Measurements from ENCODE around the gene TRIM56. TPM values are rescaled to one million over a fixed set of nuclear protein-coding genes. Genes with fewer than 3 reads are reported as not detected.
"Not testable (repeated sequence)": the region's sequence is repeated elsewhere in the genome, so short reads cannot be mapped to it uniquely, and the experiment has no call there.

The TRIM56 gene
- total RNA-seq, result 10 to 100 TPM; 23.9 to 26.8 (median 24.2) TPM

GRCh38 chr7:101085162-101085964 lies at the start of gene TRIM56:
Gene TRIM56 (plus strand): TSS chr7:101085481. CDS start chr7:101087313, 1,832 bp downstream.
- Mint-ChIP-seq H3K4me1 (ENCODE audit: low read depth) (peaks cover 38% of the 10 kb centered on the region), H3K4me3 (peak within 1 kb of the TSS; percentile 96), H3K36me3 (ENCODE audit: insufficient read depth) (peaks cover 4% of the 10 kb centered on the region), H3K27me3 (ENCODE audit: low read depth) (no peaks in the 10 kb centered on the region), H3K9me3 (no peaks in the 10 kb centered on the region)
- ATAC-seq (peak; percentile 90 to 91), DNase-seq (peak; percentile 64)

- no peaks in the 10 kb centered on the region for H3K9me3 Mint-ChIP-seq
- no peaks in the 10 kb centered on the region for H3K27me3 Mint-ChIP-seq (ENCODE audit: low read depth)
- ATAC-seq (no peak), DNase-seq (no peak)
- no peak overlapping the region for H3K4me3 Mint-ChIP-seq
- no peaks in the 10 kb centered on the region for H3K4me1 Mint-ChIP-seq (ENCODE audit: low read depth)
- H3K36me3 Mint-ChIP-seq (ENCODE audit: insufficient read depth), result no peaks in the 10 kb centered on the region
Measured at GRCh38 chr7:101035941-101036340, 49.3 kb upstream of the TRIM56 start.

DNA sequence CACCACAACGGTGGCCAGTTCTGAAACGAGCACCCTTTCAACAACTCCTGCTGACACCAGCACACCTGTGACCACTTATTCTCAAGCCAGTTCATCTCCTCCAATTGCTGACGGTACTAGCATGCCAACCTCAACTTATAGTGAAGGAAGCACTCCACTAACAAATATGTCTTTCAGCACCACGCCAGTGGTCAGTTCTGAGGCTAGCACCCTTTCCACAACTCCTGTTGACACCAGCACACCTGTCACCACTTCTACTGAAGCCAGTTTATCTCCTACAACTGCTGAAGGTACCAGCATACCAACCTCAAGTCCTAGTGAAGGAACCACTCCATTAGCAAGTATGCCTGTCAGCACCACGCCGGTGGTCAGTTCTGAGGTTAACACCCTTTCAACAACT lies 44.0 kb upstream of the TRIM56 start:
- not testable (repeated sequence) for DNase-seq; H3K36me3 Mint-ChIP-seq (ENCODE audit: insufficient read depth); H3K9me3 Mint-ChIP-seq; H3K27me3 Mint-ChIP-seq (ENCODE audit: low read depth); ATAC-seq; H3K4me3 Mint-ChIP-seq; H3K4me1 Mint-ChIP-seq (ENCODE audit: low read depth)

DNA sequence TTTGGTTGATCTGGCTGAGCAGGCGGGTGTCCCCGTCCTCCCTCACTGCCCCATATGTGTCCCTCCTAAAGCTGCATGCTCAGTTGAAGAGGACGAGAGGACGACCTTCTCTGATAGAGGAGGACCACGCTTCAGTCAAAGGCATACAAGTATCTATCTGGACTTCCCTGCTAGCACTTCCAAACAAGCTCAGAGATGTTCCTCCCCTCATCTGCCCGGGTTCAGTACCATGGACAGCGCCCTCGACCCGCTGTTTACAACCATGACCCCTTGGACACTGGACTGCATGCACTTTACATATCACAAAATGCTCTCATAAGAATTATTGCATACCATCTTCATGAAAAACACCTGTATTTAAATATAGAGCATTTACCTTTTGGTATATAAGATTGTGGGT lies 26.9 kb upstream of the TRIM56 start:
- ATAC-seq (no peak), DNase-seq (peak; percentile 37)
- Mint-ChIP-seq H3K27me3 (ENCODE audit: low read depth) (peaks cover 46% of the 10 kb centered on the region), H3K4me3 (no peak overlapping the region), H3K9me3 (no peaks in the 10 kb centered on the region), H3K4me1 (ENCODE audit: low read depth) (peaks cover 2% of the 10 kb centered on the region), H3K36me3 (ENCODE audit: insufficient read depth) (no peaks in the 10 kb centered on the region)

GRCh38 chr7:101059620-101059942 lies 25.7 kb upstream of the TRIM56 start:
- Mint-ChIP-seq H3K4me1 (ENCODE audit: low read depth) (peaks cover 2% of the 10 kb centered on the region), H3K9me3 (no peaks in the 10 kb centered on the region), H3K36me3 (ENCODE audit: insufficient read depth) (no peaks in the 10 kb centered on the region), H3K27me3 (ENCODE audit: low read depth) (peaks cover 54% of the 10 kb centered on the region), H3K4me3 (no peak overlapping the region)
- no peak for DNase-seq
- no peak for ATAC-seq

DNA sequence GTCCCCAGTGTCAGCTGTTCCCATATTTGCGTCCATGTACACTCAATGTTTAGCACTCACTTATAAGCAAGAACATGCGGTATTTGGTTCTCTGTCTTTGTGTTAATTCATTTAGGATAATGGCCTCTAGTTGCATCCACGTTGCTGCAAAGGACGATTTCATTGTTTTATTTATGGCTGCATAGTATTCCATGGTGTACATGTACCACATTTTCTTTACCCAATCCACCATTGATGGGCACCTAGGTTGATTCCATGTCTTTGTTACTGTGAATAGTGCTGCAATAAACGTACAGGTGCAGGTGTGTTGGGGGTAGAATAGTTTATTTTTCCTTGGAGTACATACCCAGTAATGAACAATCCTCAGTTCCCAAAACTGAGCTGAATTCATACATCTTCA lies 24.3 kb upstream of the TRIM56 start:
- DNase-seq, result no peak

GRCh38 chr7:101064176-101064550 lies 21.1 kb upstream of the TRIM56 start:
- DNase-seq; H3K4me3 Mint-ChIP-seq; H3K9me3 Mint-ChIP-seq; ATAC-seq; H3K4me1 Mint-ChIP-seq (ENCODE audit: low read depth); H3K36me3 Mint-ChIP-seq (ENCODE audit: insufficient read depth): not testable (repeated sequence)
- peaks cover 51% of the 10 kb centered on the region for H3K27me3 Mint-ChIP-seq (ENCODE audit: low read depth)

More for the DNA sequence above, 24.3 kb upstream of the TRIM56 start:
- no peaks in the 10 kb centered on the region for H3K36me3 Mint-ChIP-seq (ENCODE audit: insufficient read depth)
- H3K4me1 Mint-ChIP-seq (ENCODE audit: low read depth), result peaks cover 2% of the 10 kb centered on the region
- no peak for ATAC-seq
- H3K27me3 Mint-ChIP-seq (ENCODE audit: low read depth), result peaks cover 56% of the 10 kb centered on the region
- H3K4me3 Mint-ChIP-seq, result no peak overlapping the region
- no peaks in the 10 kb centered on the region for H3K9me3 Mint-ChIP-seq

DNA sequence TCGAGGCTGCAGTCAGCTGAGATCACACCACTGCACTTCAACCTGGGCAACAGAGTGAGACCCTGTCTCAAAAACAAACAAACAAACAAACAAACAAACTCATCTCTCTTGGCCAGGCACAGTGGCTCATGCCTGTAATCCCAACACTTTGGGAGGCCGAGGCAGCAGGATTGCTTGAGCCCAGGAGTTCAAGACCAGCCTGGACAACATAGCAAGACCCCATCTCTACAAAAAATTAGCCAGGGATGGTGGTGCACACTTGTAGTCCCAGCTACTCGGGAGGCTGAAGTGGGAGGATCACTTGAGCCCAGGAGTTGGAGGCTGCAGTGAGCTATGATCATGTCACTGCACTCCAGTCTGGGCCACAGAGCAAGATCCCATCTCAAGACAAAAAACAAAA lies 20.1 kb upstream of the TRIM56 start:
- peaks cover 46% of the 10 kb centered on the region for H3K27me3 Mint-ChIP-seq (ENCODE audit: low read depth)
- not testable (repeated sequence) for H3K4me3 Mint-ChIP-seq, ATAC-seq

GRCh38 chr7:101066141-101066832 lies 19.0 kb upstream of the TRIM56 start:
- Mint-ChIP-seq H3K27me3 (ENCODE audit: low read depth) (peaks cover 40% of the 10 kb centered on the region), H3K4me1 (ENCODE audit: low read depth) (no peaks in the 10 kb centered on the region), H3K36me3 (ENCODE audit: insufficient read depth) (no peaks in the 10 kb centered on the region), H3K4me3 (no peak overlapping the region), H3K9me3 (no peaks in the 10 kb centered on the region)
- no peak for ATAC-seq
- no peak for DNase-seq

More for the DNA sequence above, 20.1 kb upstream of the TRIM56 start:
- not testable (repeated sequence) for H3K36me3 Mint-ChIP-seq (ENCODE audit: insufficient read depth); H3K9me3 Mint-ChIP-seq; H3K4me1 Mint-ChIP-seq (ENCODE audit: low read depth); DNase-seq

DNA sequence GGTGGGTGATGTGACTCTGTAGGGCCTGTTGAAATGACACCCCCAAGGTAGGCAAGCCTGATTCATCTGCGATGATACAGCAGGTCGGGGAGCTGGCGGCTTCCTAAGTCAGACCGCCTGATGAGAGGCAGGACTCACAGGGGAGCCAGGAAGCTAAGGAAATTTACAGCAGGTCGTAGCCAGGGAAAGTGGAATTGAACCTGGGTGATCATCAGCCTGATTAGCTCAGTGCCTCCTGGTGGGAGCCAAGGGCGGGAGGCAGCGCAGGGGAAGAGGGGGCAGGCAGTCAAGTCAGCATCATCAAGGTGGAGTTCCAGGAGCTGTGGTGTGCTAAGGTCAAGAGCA lies 18.5 kb upstream of the TRIM56 start:
- Mint-ChIP-seq H3K36me3 (ENCODE audit: insufficient read depth) (no peaks in the 10 kb centered on the region), H3K4me1 (ENCODE audit: low read depth) (no peaks in the 10 kb centered on the region), H3K4me3 (no peak overlapping the region), H3K27me3 (ENCODE audit: low read depth) (peaks cover 38% of the 10 kb centered on the region), H3K9me3 (no peaks in the 10 kb centered on the region)
- ATAC-seq (no peak), DNase-seq (no peak)

DNA sequence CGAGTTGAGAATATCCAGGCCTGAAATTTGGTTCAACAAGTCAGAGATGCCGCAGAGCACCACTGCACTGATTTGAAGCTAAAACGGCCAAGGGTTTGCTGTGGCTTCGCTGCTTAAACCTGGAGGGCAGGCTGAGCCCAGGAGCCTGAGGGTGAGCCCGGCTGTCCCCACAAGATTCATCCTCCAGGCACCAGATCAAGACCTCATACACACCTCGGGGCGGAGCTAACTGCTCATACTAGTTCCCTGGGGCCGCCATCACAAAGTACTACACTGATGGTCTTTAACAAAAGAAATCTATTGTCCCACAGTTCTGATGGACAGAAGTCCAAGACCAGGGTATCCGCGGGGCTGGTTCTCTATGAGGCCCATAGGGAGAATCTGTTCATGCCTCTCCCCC lies 16.9 kb upstream of the TRIM56 start:
- H3K36me3 Mint-ChIP-seq (ENCODE audit: insufficient read depth), result no peaks in the 10 kb centered on the region
- H3K27me3 Mint-ChIP-seq (ENCODE audit: low read depth), result peaks cover 31% of the 10 kb centered on the region
- no peak for DNase-seq
- no peaks in the 10 kb centered on the region for H3K9me3 Mint-ChIP-seq
- no peak for ATAC-seq
- no peaks in the 10 kb centered on the region for H3K4me1 Mint-ChIP-seq (ENCODE audit: low read depth)
- H3K4me3 Mint-ChIP-seq, result no peak overlapping the region

DNA sequence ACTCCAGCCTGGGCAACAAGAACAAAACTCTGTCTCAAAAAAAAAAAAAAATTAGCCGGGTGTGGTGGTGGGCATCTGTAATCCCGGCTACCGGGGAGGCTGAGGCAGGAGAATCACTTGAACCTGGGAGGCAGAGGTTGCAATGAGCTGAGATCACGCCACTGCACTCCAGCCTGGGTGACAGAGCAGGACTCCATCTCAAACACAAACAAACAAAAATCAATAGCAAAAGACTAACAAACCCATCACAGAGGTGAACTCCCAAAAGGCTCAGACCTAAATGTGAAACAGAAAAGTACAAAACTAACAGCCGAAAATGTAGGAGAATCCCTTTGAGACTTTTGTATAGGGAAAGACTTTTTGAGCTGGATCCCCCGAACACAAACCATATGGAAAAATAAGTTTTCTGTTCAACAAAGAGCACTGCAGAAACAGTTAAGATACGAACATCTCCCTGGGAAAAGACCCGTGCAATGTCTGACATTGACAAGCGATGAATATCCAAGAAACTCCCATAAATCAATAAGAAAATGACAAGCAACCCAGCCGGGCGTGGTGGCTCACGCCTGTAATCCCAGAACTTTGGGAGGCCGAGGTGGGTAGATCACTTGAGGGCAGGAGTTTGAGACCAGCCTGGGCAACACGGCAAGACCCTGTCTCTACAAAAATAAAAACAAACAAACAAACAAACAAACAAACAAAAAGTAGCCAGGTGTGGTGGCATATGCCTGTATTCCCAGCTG lies 13.7 kb upstream of the TRIM56 start:
- ATAC-seq; H3K36me3 Mint-ChIP-seq (ENCODE audit: insufficient read depth); DNase-seq; H3K4me1 Mint-ChIP-seq (ENCODE audit: low read depth); H3K4me3 Mint-ChIP-seq; H3K9me3 Mint-ChIP-seq: not testable (repeated sequence)
- peaks cover 15% of the 10 kb centered on the region for H3K27me3 Mint-ChIP-seq (ENCODE audit: low read depth)

DNA sequence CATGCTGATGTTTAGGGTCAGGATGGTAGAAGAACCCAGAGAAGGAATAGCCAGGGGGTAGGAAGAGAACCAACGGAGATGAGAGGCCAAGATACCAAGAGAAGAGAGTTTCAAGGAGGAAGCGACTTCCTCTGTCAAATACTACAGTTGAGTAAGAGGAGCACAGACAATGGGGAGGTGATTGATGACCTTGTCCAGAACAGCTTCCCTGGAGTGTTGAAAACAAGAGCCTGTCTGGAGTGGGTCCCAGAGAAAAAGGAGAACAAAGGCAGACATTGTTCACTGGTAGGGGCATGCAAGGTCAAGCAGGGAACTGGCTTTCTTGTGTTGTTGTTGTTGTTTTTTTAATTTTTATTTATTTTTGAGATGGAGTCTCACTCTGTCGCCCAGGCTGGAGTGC lies 9.6 kb upstream of the TRIM56 start:
- Mint-ChIP-seq H3K4me3 (no peak overlapping the region), H3K4me1 (ENCODE audit: low read depth) (peaks cover 6% of the 10 kb centered on the region), H3K27me3 (ENCODE audit: low read depth) (peaks cover 7% of the 10 kb centered on the region), H3K36me3 (ENCODE audit: insufficient read depth) (no peaks in the 10 kb centered on the region), H3K9me3 (no peaks in the 10 kb centered on the region)
- ATAC-seq (no peak), DNase-seq (no peak)

- not testable (repeated sequence) for H3K9me3 Mint-ChIP-seq; H3K27me3 Mint-ChIP-seq (ENCODE audit: low read depth)
Measured at GRCh38 chr7:101076183-101076582, 9.1 kb upstream of the TRIM56 start.

More at GRCh38 chr7:101076183-101076582, 9.1 kb upstream of the TRIM56 start:
- H3K4me1 Mint-ChIP-seq (ENCODE audit: low read depth); H3K36me3 Mint-ChIP-seq (ENCODE audit: insufficient read depth); DNase-seq; H3K4me3 Mint-ChIP-seq; ATAC-seq: not testable (repeated sequence)
